ENCODE measurements around the gene WNT4. TPM values are rescaled to one million over a fixed set of nuclear protein-coding genes. Genes with fewer than 3 reads are reported as not detected.

The WNT4 gene
- total RNA-seq, 1 experiment from 2014 or later: 0.79 TPM

DNA sequence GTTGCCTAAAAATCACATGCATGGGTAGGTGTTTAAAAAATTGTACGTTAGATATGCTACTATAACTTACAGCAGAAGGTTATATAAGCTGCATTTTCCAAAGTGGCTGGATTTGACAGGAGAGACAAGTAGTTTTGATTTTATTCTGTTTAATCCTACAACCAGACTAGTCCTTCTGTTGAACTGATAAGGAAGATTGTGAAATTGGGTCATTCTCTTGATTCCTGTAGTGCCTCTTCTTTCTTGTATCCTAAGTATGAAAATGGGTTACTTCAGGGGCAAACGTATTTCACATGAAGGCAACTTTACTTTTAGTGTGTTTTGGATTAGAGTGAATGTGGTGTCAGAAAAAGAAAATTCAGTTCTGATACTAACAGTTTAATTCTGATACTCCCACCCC lies 71.4 kb downstream of the WNT4 start:
- TF ChIP-seq, protein P1, sequence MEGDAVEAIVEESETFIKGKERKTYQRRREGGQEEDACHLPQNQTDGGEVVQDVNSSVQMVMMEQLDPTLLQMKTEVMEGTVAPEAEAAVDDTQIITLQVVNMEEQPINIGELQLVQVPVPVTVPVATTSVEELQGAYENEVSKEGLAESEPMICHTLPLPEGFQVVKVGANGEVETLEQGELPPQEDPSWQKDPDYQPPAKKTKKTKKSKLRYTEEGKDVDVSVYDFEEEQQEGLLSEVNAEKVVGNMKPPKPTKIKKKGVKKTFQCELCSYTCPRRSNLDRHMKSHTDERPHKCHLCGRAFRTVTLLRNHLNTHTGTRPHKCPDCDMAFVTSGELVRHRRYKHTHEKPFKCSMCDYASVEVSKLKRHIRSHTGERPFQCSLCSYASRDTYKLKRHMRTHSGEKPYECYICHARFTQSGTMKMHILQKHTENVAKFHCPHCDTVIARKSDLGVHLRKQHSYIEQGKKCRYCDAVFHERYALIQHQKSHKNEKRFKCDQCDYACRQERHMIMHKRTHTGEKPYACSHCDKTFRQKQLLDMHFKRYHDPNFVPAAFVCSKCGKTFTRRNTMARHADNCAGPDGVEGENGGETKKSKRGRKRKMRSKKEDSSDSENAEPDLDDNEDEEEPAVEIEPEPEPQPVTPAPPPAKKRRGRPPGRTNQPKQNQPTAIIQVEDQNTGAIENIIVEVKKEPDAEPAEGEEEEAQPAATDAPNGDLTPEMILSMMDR (IDR thresholded peaks at IDR 0.05; ENCODE audit: insufficient read depth in 1 of 2, low read depth in 1 of 2, low read length in 1 of 2, severe bottlenecking in 1 of 2, unreplicated experiment in 1 of 2): no peak
- POLR2A ChIA-PET: no interaction called here
- CTCF ChIA-PET: no interaction called here
- Mint-ChIP-seq H3K27ac (ENCODE audit: unreplicated experiment) (no peak overlapping the region), H3K27me3 (ENCODE audit: insufficient read depth, unreplicated experiment) (no peaks in the 10 kb centered on the region), H3K9me3 (ENCODE audit: unreplicated experiment) (peaks cover 6% of the 10 kb centered on the region), H3K4me3 (ENCODE audit: unreplicated experiment) (no peak overlapping the region), H3K36me3 (ENCODE audit: insufficient read depth, unreplicated experiment) (peaks cover 66% of the 10 kb centered on the region), H3K4me1 (ENCODE audit: low read depth, unreplicated experiment) (peaks cover 32% of the 10 kb centered on the region)
- intact Hi-C loops (cut with micrococcal nuclease; ENCODE audit: unreplicated experiment): no loop called here
- peaks cover 7% of the 10 kb centered on the region; the same call in 1 of the 2 replicates for H3K4me1 ChIP-seq
- BruUV-seq (replicated peaks): no TSS peak
- H3K27me3 ChIP-seq (replicated peaks; ENCODE audit: control insufficient read depth, insufficient read depth, low read length): no peaks in the 10 kb centered on the region
- no peak for DNase-seq
- H3K36me3 ChIP-seq (ENCODE audit: control insufficient read depth, insufficient read depth, low read length): peaks cover 1% of the 10 kb centered on the region
- H3K4me3 ChIP-seq (ENCODE audit: low read depth, low read length): no peak overlapping the region
- no peaks in the 10 kb centered on the region for H3K9me3 ChIP-seq

Other genes starting within 250 kb of the WNT4 start
- 234 and 237 TPM in 2 replicates for gene HSPG2, start 205.8 kb downstream of the WNT4 start, total RNA-seq (2022)
- gene CELA3B, start 166.1 kb downstream of the WNT4 start, total RNA-seq (2022): not detected in 2 replicates
- gene CELA3A, start 141.4 kb downstream of the WNT4 start, total RNA-seq (2022): not detected in 2 replicates
- 240 and 251 TPM in 2 replicates for gene CDC42, start 90.4 kb downstream of the WNT4 start, total RNA-seq (2022)